K562 (cell line): ENCODE results near the gene TRABD. TPM values are rescaled to one million over a fixed set of nuclear protein-coding genes. Genes with fewer than 3 reads are reported as not detected.

ENCODE experiments used
- ADNP ChIP-seq: fragments of 200-800 bp; sonication (Bioruptor generic); IDR thresholded peaks from 2 replicates; pipeline ENCODE4 v1.6.1; 2016; ENCODE audit warnings: missing genetic modification characterization, missing compliant biosample characterization
- ARID3B ChIP-seq: fragments of 250-450 bp; sonication (Bioruptor Pico); IDR thresholded peaks from 2 replicates; pipeline ENCODE4 v1.4.0; 2020; ENCODE audit warnings: borderline replicate concordance
- BCOR ChIP-seq: fragments of 450-650 bp; IDR thresholded peaks from 2 replicates; pipeline ENCODE4 v1.6.1; 2016
- GTF3C2 ChIP-seq: IDR thresholded peaks from 3 replicates; pipeline ENCODE4 v1.6.1; 2011; ENCODE audit warnings: borderline replicate concordance, mild to moderate bottlenecking, moderate library complexity; ENCODE audit not compliant: insufficient read length; ENCODE audit errors: extremely low read depth
- HCFC1 ChIP-seq: IDR thresholded peaks from 2 replicates; pipeline ENCODE4 v1.6.1; 2012; ENCODE audit warnings: low read depth, low read length, improper control_type of control experiment
- NR2C2 ChIP-seq, 2 experiments: fragments of 200-800 bp in 1 of 2; sonication (Bioruptor generic) in 1 of 2; sonication (generic) in 1 of 2; formaldehyde crosslinking in 1 of 2; IDR thresholded peaks; 2 replicates each; pipeline versions ENCODE4 v1.6.1 to v1.8.0; 2016 to 2022; ENCODE audit warnings: mild to moderate bottlenecking in 1 of 2, missing compliant biosample characterization in 1 of 2, missing genetic modification characterization in 1 of 2, missing genetic modification reagents in 1 of 2
- PHF8 ChIP-seq: fragments of 200-600 bp; sonication (generic); IDR thresholded peaks from 2 replicates; pipeline ENCODE4 v1.6.1; 2012; ENCODE audit warnings: mixed run types, mild to moderate bottlenecking, inconsistent platforms, low read length, moderate library complexity, borderline replicate concordance
- POLR2G ChIP-seq: fragments of 200-400 bp; formaldehyde crosslinking; IDR thresholded peaks from 2 replicates; pipeline ENCODE4 v1.6.1; 2017; ENCODE audit warnings: low read depth, mild to moderate bottlenecking, antibody characterized with exemption, low read length, moderate library complexity
- TAF1 ChIP-seq: IDR thresholded peaks from 2 replicates; pipeline ENCODE4 v1.6.1; 2011; ENCODE audit warnings: mild to moderate bottlenecking, low read length, moderate library complexity; ENCODE audit not compliant: insufficient read depth, control insufficient read depth, severe bottlenecking; ENCODE audit errors: extremely low read depth
- TOE1 ChIP-seq, 2 experiments: fragments of 450-650 bp in 1 of 2; sonication (generic) in 1 of 2; formaldehyde crosslinking in 1 of 2; IDR thresholded peaks; 2 replicates each; pipeline versions ENCODE4 v1.7.1 to v1.8.0; 2016 to 2022; ENCODE audit warnings: borderline replicate concordance in 2 of 2, mild to moderate bottlenecking in 2 of 2, antibody characterized with exemption in 1 of 2, inconsistent platforms in 1 of 2, low read depth in 1 of 2, missing genetic modification reagents in 1 of 2, moderate library complexity in 1 of 2
- YY1 ChIP-seq, 3 experiments: IDR thresholded peaks; 2 replicates each; pipeline ENCODE4 v1.6.1; 2011; ENCODE audit warnings: low read length in 2 of 3, mild to moderate bottlenecking in 2 of 3, moderate library complexity in 2 of 3, borderline replicate concordance in 1 of 3, control low read depth in 1 of 3, low read depth in 1 of 3; ENCODE audit not compliant: insufficient read depth in 3 of 3, insufficient replicate concordance in 2 of 3, control insufficient read depth in 1 of 3, insufficient read length in 1 of 3; ENCODE audit errors: extremely low read depth in 1 of 3
- ZFPM2 ChIP-seq: fragments of 250-450 bp; sonication (Bioruptor Pico); IDR thresholded peaks from 2 replicates; pipeline ENCODE4 v1.5.1; 2022; ENCODE audit warnings: mild to moderate bottlenecking
- ZNF143 ChIP-seq: sonication (generic); formaldehyde crosslinking; IDR thresholded peaks from 2 replicates; pipeline ENCODE4 v1.9.0; 2022; ENCODE audit warnings: mild to moderate bottlenecking, missing genetic modification reagents
- ZNF639 ChIP-seq, 2 experiments: fragments of 200-800 bp in 1 of 2; sonication (Bioruptor generic) in 1 of 2; sonication (generic) in 1 of 2; formaldehyde crosslinking in 1 of 2; IDR thresholded peaks in 1 of 2; conservative IDR thresholded peaks in 1 of 2; 2 replicates each; pipeline versions ENCODE4 v1.5.0 to v1.6.1; 2016 to 2020; ENCODE audit warnings: missing compliant biosample characterization in 1 of 2, missing genetic modification characterization in 1 of 2, missing genetic modification reagents in 1 of 2
- polyA plus RNA-seq, 8 experiments: library from polyadenylated mRNA; depleted of rRNA in 4 of 8; stranded (reverse) in 5 of 8; unstranded in 3 of 8; fragments of >200 nt; fragmentation: Nextera tagmentation in 2 of 8; fragmentation: Illumina TruSeq in 1 of 8; extraction: Ambion mirVana in 2 of 8; extraction: Trizol in 1 of 8; gene quantifications; 2 replicates each; pipeline versions ENCODE4 v1.2.1 to v1.2.3, GENCODE V29; 2011 to 2014; ENCODE audit warnings: inconsistent platforms in 1 of 8, missing spikeins in 1 of 8
- total RNA-seq, 7 experiments: library from RNA; depleted of rRNA in 6 of 7; stranded (reverse); fragments of >200 nt in 6 of 7; fragmentation: Illumina TruSeq in 2 of 7; extraction: Trizol in 2 of 7; gene quantifications; 2 replicates each; pipeline versions ENCODE4 v1.2.1 to v1.2.3, GENCODE V29; 2011 to 2021; ENCODE audit warnings: low replicate concordance in 1 of 7
- TF ChIP-seq, protein P1 (sequence below): fragments of 200-800 bp; sonication (Bioruptor generic); IDR thresholded peaks from 2 replicates; pipeline ENCODE4 v1.6.1; 2017; ENCODE audit warnings: missing genetic modification characterization, missing compliant biosample characterization

The TRABD gene
- total and polyA plus RNA-seq, 9 of the 15 experiments (the other 6 are each of a cell fraction or from before 2014, with no cell fraction given), result 0.08 to 62.9 (median 14.0) TPM

DNA sequence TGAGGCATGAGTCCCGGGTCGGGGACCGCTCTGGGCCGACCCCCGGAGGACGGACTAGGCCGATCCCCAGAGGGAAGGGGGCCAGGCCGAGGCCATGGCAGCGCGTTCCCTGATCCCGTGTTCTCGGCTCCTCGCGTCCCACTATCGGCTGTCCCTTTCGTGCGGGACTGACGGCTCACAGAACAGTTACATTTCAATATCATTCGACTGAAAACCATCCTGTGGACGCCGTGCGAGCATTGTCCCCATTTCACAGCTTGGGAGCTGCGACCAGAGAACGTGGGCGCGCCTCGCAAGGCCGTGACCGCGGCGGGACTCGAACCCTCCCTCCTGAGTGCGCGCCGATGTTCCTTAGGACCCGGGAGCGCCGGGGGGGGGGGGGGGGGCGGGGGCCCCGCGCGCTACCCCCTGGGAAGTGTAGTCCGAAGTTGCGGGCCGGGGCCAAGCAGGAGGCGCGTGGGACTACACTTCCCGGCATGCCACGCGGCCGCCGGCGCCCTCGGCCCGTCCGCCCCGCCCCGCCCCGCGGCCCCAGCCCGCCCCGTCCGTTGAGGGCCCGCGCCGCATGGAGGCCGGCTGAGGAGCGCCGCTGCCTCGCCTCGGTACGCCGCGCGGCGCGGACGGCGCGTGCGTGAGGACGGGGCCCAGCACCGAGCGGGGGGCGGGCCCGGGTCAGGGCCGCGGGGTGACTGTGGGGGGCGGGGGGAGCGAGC is at the start of gene TRABD (continued):
- TF ChIP-seq, protein P1, sequence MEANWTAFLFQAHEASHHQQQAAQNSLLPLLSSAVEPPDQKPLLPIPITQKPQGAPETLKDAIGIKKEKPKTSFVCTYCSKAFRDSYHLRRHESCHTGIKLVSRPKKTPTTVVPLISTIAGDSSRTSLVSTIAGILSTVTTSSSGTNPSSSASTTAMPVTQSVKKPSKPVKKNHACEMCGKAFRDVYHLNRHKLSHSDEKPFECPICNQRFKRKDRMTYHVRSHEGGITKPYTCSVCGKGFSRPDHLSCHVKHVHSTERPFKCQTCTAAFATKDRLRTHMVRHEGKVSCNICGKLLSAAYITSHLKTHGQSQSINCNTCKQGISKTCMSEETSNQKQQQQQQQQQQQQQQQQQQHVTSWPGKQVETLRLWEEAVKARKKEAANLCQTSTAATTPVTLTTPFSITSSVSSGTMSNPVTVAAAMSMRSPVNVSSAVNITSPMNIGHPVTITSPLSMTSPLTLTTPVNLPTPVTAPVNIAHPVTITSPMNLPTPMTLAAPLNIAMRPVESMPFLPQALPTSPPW (CRISPR knock-in tag), result peak; percentile 100
- TF ChIP-seq POLR2G, result peak; percentile 64
- 0 out of 2 replicates have a peak, but pooled peaks have one; percentile 48 for TF ChIP-seq TOE1 (IDR thresholded peaks at IDR 0.05; ENCODE audit: borderline replicate concordance)
- no peak for TF ChIP-seq TOE1 (CRISPR knock-in tag; IDR thresholded peaks at IDR 0.05; ENCODE audit: borderline replicate concordance, low read depth)
- TF ChIP-seq PHF8, result peak; percentile 4; the same call in 1 of the 2 replicates
- peak; percentile 73 for TF ChIP-seq ZNF143 (CRISPR knock-in tag)
- TF ChIP-seq ADNP (tag), result peak; percentile 95
- peak; percentile 49 for TF ChIP-seq TAF1
- no peak for TF ChIP-seq ZFPM2
- peak; percentile 94 for TF ChIP-seq GTF3C2
- 0 out of 2 replicates have a peak, but pooled peaks have one; percentile 35 for TF ChIP-seq BCOR
- TF ChIP-seq HCFC1, result peak; percentile 83
- TF ChIP-seq NR2C2 (CRISPR knock-in tag; IDR thresholded peaks at IDR 0.05), result no peak
- peak; percentile 80 for TF ChIP-seq NR2C2 (tag; IDR thresholded peaks at IDR 0.05)
- TF ChIP-seq ZNF639 (CRISPR knock-in tag; conservative IDR thresholded peaks at IDR 0.05 in 1 of 2, IDR thresholded peaks at IDR 0.05 in 1 of 2), result peak in 1 of 2 experiments; percentile 82; a peak in 2 of 4 replicates
- no peak for TF ChIP-seq ARID3B
- peak in 2 of 3 experiments; percentile 41 to 76 for TF ChIP-seq YY1 (IDR thresholded peaks at IDR 0.05; ENCODE audit: borderline replicate concordance in 1 of 3, control insufficient read depth in 1 of 3, extremely low read depth in 1 of 3, insufficient read depth in 3 of 3, insufficient read length in 1 of 3, insufficient replicate concordance in 2 of 3, low read depth in 1 of 3, low read length in 2 of 3)
